Ascending aorta (tissue), 2 donors: ENCODE data around the gene RET. TPM values are rescaled to one million over a fixed set of nuclear protein-coding genes. Genes with fewer than 3 reads are reported as not detected.

Source experiments
- DNase-seq, 2 donors: peaks; one replicate each; pipeline ENCODE4 v3.0.0-alpha.2; 2019; ENCODE audit warnings: low spot score in 2 of 2
- H3K27ac ChIP-seq, 2 donors: fragments of 200-600 bp; sonication (generic); one replicate each; pipeline ENCODE4 v1.5.1; 2016 to 2017; ENCODE audit warnings: mild to moderate bottlenecking in 1 of 2
- H3K27me3 ChIP-seq: fragments of 200-600 bp; sonication (generic); one replicate; pipeline ENCODE4 v1.5.1; 2017
- H3K36me3 ChIP-seq, 2 donors: fragments of 200-600 bp; sonication (generic); one replicate each; pipeline ENCODE4 v1.5.1; 2016
- H3K4me1 ChIP-seq, 2 donors: fragments of 200-600 bp; sonication (generic); one replicate each; pipeline ENCODE4 v1.5.1; 2016 to 2017; ENCODE audit warnings: mild to moderate bottlenecking in 1 of 2
- H3K4me3 ChIP-seq, 2 donors: fragments of 200-600 bp; sonication (generic); one replicate each; pipeline ENCODE4 v1.5.1; 2016 to 2017; ENCODE audit warnings: mild to moderate bottlenecking in 1 of 2
- H3K9me3 ChIP-seq, 2 donors: fragments of 200-600 bp; sonication (generic); one replicate each; pipeline ENCODE4 v1.5.1; 2016
- CTCF ChIP-seq, 3 experiments: fragments of 200-600 bp in 2 of 3; fragments of 450-650 bp in 1 of 3; sonication (generic) in 2 of 3; IDR thresholded peaks; one replicate each; pipeline ENCODE4 v1.5.1; 2016 to 2019; ENCODE audit warnings: antibody characterized with exemption in 3 of 3, mild to moderate bottlenecking in 1 of 3, moderate library complexity in 1 of 3
- intact Hi-C: fragments of 100-400 bp; cut with DNase I; formaldehyde crosslinking; loops from one replicate; pipeline ENCODE4 v1.15.1; 2023
- total RNA-seq: library from RNA; depleted of rRNA; stranded (reverse); fragments of >200 nt; gene quantifications from one replicate; pipeline ENCODE4 v1.1.0, GENCODE V29; 2016

The RET gene
- total RNA-seq, 1 donor from 2014 or later = not detected

- no peak for DNase-seq
- H3K36me3 ChIP-seq = no peaks in the 10 kb centered on the region
- intact Hi-C loops = no loop called here
- no peak for TF ChIP-seq CTCF (IDR thresholded peaks at IDR 0.05)
- no peak overlapping the region for H3K4me3 ChIP-seq
- no peaks in the 10 kb centered on the region for H3K27me3 ChIP-seq
- peaks cover 0 to 3% of the 10 kb centered on the region in 2 donors for H3K4me1 ChIP-seq
- H3K27ac ChIP-seq = no peak overlapping the region
- no peaks in the 10 kb centered on the region for H3K9me3 ChIP-seq
These were observed 25.4 kb downstream of the RET start for GRCh38 chr10:43102063-43102828.

- Histone ChIP-seq H3K9me3 (no peaks in the 10 kb centered on the region), H3K36me3 (no peaks in the 10 kb centered on the region), H3K27me3 (no peaks in the 10 kb centered on the region), H3K4me3 (peak overlapping the region; percentile 73 to 74), H3K4me1 (peaks cover 0 to 3% of the 10 kb centered on the region in 2 donors), H3K27ac (no peak overlapping the region)
- peak in 1 of 2 donors; percentile 84 for DNase-seq
- intact Hi-C loops = loop anchor here (1.0 kb wide), 2 partner anchors 239 to 352 kb away; no protein-coding TSS in a partner anchor
- peak; percentile 96 to 99 (median 99) for TF ChIP-seq CTCF (IDR thresholded peaks at IDR 0.05)
These were observed 28.5 kb downstream of the RET start for GRCh38 chr10:43105102-43105955.

GRCh38 chr10:43105956-43106229, 29.0 kb downstream of the RET start:
- no peak overlapping the region for H3K27ac ChIP-seq
- intact Hi-C loops = loop anchor here (1.0 kb wide), 2 partner anchors 240 to 353 kb away; no protein-coding TSS in a partner anchor
- no peak overlapping the region for H3K4me3 ChIP-seq
- H3K36me3 ChIP-seq = no peaks in the 10 kb centered on the region
- TF ChIP-seq CTCF (IDR thresholded peaks at IDR 0.05) = no peak
- H3K27me3 ChIP-seq = no peaks in the 10 kb centered on the region
- no peaks in the 10 kb centered on the region for H3K9me3 ChIP-seq
- DNase-seq = no peak
- peaks cover 0 to 3% of the 10 kb centered on the region in 2 donors for H3K4me1 ChIP-seq

- H3K4me1 ChIP-seq = peaks cover 0 to 3% of the 10 kb centered on the region in 2 donors
- no peak for DNase-seq
- H3K9me3 ChIP-seq = no peaks in the 10 kb centered on the region
- intact Hi-C loops = no loop called here
- H3K36me3 ChIP-seq = no peaks in the 10 kb centered on the region
- H3K27ac ChIP-seq = no peak overlapping the region
- TF ChIP-seq CTCF (IDR thresholded peaks at IDR 0.05) = no peak
- H3K4me3 ChIP-seq = no peak overlapping the region
- H3K27me3 ChIP-seq = no peaks in the 10 kb centered on the region
These were observed 29.6 kb downstream of the RET start for GRCh38 chr10:43106256-43107091.

- no peaks in the 10 kb centered on the region for H3K9me3 ChIP-seq
- H3K36me3 ChIP-seq = no peaks in the 10 kb centered on the region
- H3K27ac ChIP-seq = no peak overlapping the region
- TF ChIP-seq CTCF (IDR thresholded peaks at IDR 0.05) = no peak
- H3K4me1 ChIP-seq = peaks cover 0 to 3% of the 10 kb centered on the region in 2 donors
- intact Hi-C loops = no loop called here
- no peak for DNase-seq
- no peak overlapping the region for H3K4me3 ChIP-seq
- H3K27me3 ChIP-seq = no peaks in the 10 kb centered on the region
These were observed 32.1 kb downstream of the RET start for GRCh38 chr10:43108951-43109350.
